ENCODE measurements around the gene NADSYN1. TPM values are rescaled to one million over a fixed set of nuclear protein-coding genes. Genes with fewer than 3 reads are reported as not detected.
A peak's percentile ranks its signal among the peaks of the same experiment; 100 is the strongest.

Gene NADSYN1
- polyA plus RNA-seq, 1 donor from 2014 or later: 66.9 TPM

- H4K20me1 ChIP-seq (ENCODE audit: insufficient read depth): no peaks in the 10 kb centered on the region
- H3K27ac ChIP-seq (ENCODE audit: low read length): no peak overlapping the region
- H3K4me2 ChIP-seq (ENCODE audit: low read length): peak overlapping the region; percentile 46
- H3K27me3 ChIP-seq (ENCODE audit: insufficient read depth, low read depth, low read length): no peaks in the 10 kb centered on the region
- no peaks in the 10 kb centered on the region for H3K36me3 ChIP-seq (ENCODE audit: insufficient read depth, low read length)
- H2AFZ ChIP-seq (ENCODE audit: low read depth, low read length): no peak overlapping the region
- peaks cover 3% of the 10 kb centered on the region for H3F3A ChIP-seq (ENCODE audit: insufficient read depth, low read length, poor library complexity, severe bottlenecking)
- TF ChIP-seq MXI1 (conservative IDR thresholded peaks at IDR 0.05; ENCODE audit: poor library complexity, severe bottlenecking) (no peak), TAF1 (IDR thresholded peaks at IDR 0.05; ENCODE audit: low read depth) (no peak), REST (IDR thresholded peaks at IDR 0.05; ENCODE audit: borderline replicate concordance) (no peak), SMC3 (conservative IDR thresholded peaks at IDR 0.05; ENCODE audit: poor library complexity) (no peak), EZH2 (IDR thresholded peaks at IDR 0.05; ENCODE audit: borderline replicate concordance, insufficient read depth, low read length, poor library complexity, severe bottlenecking) (no peak), RAD21 (conservative IDR thresholded peaks at IDR 0.05) (no peak), EP300 (conservative IDR thresholded peaks at IDR 0.05; ENCODE audit: poor library complexity, severe bottlenecking) (no peak), POLR2AphosphoS5 (IDR thresholded peaks at IDR 0.05) (no peak)
- TF ChIP-seq, protein P1, sequence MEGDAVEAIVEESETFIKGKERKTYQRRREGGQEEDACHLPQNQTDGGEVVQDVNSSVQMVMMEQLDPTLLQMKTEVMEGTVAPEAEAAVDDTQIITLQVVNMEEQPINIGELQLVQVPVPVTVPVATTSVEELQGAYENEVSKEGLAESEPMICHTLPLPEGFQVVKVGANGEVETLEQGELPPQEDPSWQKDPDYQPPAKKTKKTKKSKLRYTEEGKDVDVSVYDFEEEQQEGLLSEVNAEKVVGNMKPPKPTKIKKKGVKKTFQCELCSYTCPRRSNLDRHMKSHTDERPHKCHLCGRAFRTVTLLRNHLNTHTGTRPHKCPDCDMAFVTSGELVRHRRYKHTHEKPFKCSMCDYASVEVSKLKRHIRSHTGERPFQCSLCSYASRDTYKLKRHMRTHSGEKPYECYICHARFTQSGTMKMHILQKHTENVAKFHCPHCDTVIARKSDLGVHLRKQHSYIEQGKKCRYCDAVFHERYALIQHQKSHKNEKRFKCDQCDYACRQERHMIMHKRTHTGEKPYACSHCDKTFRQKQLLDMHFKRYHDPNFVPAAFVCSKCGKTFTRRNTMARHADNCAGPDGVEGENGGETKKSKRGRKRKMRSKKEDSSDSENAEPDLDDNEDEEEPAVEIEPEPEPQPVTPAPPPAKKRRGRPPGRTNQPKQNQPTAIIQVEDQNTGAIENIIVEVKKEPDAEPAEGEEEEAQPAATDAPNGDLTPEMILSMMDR (IDR thresholded peaks at IDR 0.05; ENCODE audit: poor library complexity, severe bottlenecking): no peak
- H3K79me2 ChIP-seq (replicated peaks; ENCODE audit: insufficient read depth, low read length): peaks cover 18% of the 10 kb centered on the region
- H3K9ac ChIP-seq (ENCODE audit: low read length): peak overlapping the region; percentile 78
- H3K9me2 ChIP-seq (ENCODE audit: insufficient read depth, low read length): no peaks in the 10 kb centered on the region
- no peaks in the 10 kb centered on the region for H3K9me3 ChIP-seq (ENCODE audit: low read length)
- H3K4me3 ChIP-seq (ENCODE audit: low read length): peak overlapping the region; percentile 100
These were observed 908 bp downstream of the NADSYN1 start for GRCh38 chr11:71453918-71454304.

DNA sequence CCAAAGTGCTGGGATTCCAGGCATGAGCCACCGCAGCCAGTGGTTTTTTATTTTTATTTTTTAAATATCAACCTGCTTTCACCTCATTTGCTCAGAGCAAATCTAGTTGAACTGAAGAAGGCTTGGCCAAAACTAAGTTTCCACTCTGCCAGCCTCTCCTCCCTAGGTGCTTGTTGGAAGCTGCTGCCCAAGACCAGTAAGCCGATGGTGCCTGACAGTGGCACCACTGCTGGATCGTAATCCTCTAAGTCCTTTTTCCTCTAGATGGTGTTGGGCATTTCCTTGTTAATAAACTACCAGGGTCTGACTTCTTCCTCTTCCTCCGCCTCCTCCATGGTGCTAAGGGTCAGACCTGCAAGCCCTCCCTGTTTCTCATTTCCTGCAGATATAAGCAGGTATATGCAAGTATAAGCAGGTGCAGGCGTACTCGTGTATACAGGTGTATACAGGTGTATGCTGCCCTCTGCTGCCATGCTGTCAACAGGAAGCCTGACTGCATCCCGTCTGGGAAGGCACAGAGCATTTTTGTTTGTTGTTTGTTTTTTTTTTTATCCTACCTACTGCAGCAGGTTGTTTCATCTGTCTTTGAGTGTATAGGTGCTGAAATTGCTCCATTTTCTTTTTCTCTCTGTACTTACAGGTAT, 1.6 kb downstream of the NADSYN1 start:
- Histone ChIP-seq H3K4me3 (ENCODE audit: low read length) (peak overlapping the region; percentile 100), H3K9ac (ENCODE audit: low read length) (no peak overlapping the region), H3K79me2 (replicated peaks; ENCODE audit: insufficient read depth, low read length) (peaks cover 11% of the 10 kb centered on the region), H3K36me3 (ENCODE audit: insufficient read depth, low read length) (peaks cover under 1% of the 10 kb centered on the region), H4K20me1 (ENCODE audit: insufficient read depth) (no peaks in the 10 kb centered on the region), H3K9me2 (ENCODE audit: insufficient read depth, low read length) (no peaks in the 10 kb centered on the region), H3K27ac (ENCODE audit: low read length) (no peak overlapping the region), H3K27me3 (ENCODE audit: insufficient read depth, low read depth, low read length) (no peaks in the 10 kb centered on the region), H3K9me3 (ENCODE audit: low read length) (no peaks in the 10 kb centered on the region), H3K4me2 (ENCODE audit: low read length) (no peak overlapping the region), H3F3A (ENCODE audit: insufficient read depth, low read length, poor library complexity, severe bottlenecking) (peaks cover 3% of the 10 kb centered on the region), H2AFZ (ENCODE audit: low read depth, low read length) (no peak overlapping the region)
- TF ChIP-seq RAD21 (conservative IDR thresholded peaks at IDR 0.05): peak; percentile 64
- no peak for TF ChIP-seq REST (IDR thresholded peaks at IDR 0.05; ENCODE audit: borderline replicate concordance)
- TF ChIP-seq SMC3 (conservative IDR thresholded peaks at IDR 0.05; ENCODE audit: poor library complexity): peak; percentile 57
- TF ChIP-seq, protein P1 (IDR thresholded peaks at IDR 0.05; ENCODE audit: poor library complexity, severe bottlenecking): peak; percentile 60
- TF ChIP-seq EZH2 (IDR thresholded peaks at IDR 0.05; ENCODE audit: borderline replicate concordance, insufficient read depth, low read length, poor library complexity, severe bottlenecking): no peak
- no peak for TF ChIP-seq MXI1 (conservative IDR thresholded peaks at IDR 0.05; ENCODE audit: poor library complexity, severe bottlenecking)
- no peak for TF ChIP-seq POLR2AphosphoS5 (IDR thresholded peaks at IDR 0.05)
- no peak for TF ChIP-seq TAF1 (IDR thresholded peaks at IDR 0.05; ENCODE audit: low read depth)
- TF ChIP-seq EP300 (conservative IDR thresholded peaks at IDR 0.05; ENCODE audit: poor library complexity, severe bottlenecking): no peak
